SK-MEL-5 (cell line): ENCODE measurements around the gene UGGT1. TPM values are rescaled to one million over a fixed set of nuclear protein-coding genes. Genes with fewer than 3 reads are reported as not detected.

Experiments
- DNase-seq: peaks from one replicate; pipeline ENCODE4 v3.0.0-alpha.2; 2016; ENCODE audit warnings: low read depth, low spot score
- in situ Hi-C: cut with HindIII; loops from 2 replicates; pipeline ENCODE4 v1.10.0; 2016; ENCODE audit warnings: low sequenced_read_pairs, high pct_unique_total_duplicates, low pct_unique_long_range_greater_than_20kb
- polyA plus RNA-seq, 2 experiments: library from polyadenylated mRNA; depleted of rRNA; stranded (reverse); fragments of >200 nt; gene quantifications; 2 replicates each; pipeline ENCODE4 v1.2.3, GENCODE V29; 2015
- total RNA-seq: library from RNA; depleted of rRNA; stranded (reverse); fragments of >200 nt; shearing (Covaris generic); gene quantifications from 2 replicates; pipeline ENCODE4 v1.2.3, GENCODE V29; 2014; rRNA removed

The UGGT1 gene, protein sequence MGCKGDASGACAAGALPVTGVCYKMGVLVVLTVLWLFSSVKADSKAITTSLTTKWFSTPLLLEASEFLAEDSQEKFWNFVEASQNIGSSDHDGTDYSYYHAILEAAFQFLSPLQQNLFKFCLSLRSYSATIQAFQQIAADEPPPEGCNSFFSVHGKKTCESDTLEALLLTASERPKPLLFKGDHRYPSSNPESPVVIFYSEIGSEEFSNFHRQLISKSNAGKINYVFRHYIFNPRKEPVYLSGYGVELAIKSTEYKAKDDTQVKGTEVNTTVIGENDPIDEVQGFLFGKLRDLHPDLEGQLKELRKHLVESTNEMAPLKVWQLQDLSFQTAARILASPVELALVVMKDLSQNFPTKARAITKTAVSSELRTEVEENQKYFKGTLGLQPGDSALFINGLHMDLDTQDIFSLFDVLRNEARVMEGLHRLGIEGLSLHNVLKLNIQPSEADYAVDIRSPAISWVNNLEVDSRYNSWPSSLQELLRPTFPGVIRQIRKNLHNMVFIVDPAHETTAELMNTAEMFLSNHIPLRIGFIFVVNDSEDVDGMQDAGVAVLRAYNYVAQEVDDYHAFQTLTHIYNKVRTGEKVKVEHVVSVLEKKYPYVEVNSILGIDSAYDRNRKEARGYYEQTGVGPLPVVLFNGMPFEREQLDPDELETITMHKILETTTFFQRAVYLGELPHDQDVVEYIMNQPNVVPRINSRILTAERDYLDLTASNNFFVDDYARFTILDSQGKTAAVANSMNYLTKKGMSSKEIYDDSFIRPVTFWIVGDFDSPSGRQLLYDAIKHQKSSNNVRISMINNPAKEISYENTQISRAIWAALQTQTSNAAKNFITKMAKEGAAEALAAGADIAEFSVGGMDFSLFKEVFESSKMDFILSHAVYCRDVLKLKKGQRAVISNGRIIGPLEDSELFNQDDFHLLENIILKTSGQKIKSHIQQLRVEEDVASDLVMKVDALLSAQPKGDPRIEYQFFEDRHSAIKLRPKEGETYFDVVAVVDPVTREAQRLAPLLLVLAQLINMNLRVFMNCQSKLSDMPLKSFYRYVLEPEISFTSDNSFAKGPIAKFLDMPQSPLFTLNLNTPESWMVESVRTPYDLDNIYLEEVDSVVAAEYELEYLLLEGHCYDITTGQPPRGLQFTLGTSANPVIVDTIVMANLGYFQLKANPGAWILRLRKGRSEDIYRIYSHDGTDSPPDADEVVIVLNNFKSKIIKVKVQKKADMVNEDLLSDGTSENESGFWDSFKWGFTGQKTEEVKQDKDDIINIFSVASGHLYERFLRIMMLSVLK (N-terminal part only)
- 52.3 and 58.4 TPM in 2 replicates for total RNA-seq
- 43.8 and 58.9 TPM in 2 replicates for polyA plus RNA-seq (2015; cell fraction: cytosol; rRNA removed)
- polyA plus RNA-seq (2015; cell fraction: nucleus; rRNA removed), result 27.4 and 28.8 TPM in 2 replicates

DNA sequence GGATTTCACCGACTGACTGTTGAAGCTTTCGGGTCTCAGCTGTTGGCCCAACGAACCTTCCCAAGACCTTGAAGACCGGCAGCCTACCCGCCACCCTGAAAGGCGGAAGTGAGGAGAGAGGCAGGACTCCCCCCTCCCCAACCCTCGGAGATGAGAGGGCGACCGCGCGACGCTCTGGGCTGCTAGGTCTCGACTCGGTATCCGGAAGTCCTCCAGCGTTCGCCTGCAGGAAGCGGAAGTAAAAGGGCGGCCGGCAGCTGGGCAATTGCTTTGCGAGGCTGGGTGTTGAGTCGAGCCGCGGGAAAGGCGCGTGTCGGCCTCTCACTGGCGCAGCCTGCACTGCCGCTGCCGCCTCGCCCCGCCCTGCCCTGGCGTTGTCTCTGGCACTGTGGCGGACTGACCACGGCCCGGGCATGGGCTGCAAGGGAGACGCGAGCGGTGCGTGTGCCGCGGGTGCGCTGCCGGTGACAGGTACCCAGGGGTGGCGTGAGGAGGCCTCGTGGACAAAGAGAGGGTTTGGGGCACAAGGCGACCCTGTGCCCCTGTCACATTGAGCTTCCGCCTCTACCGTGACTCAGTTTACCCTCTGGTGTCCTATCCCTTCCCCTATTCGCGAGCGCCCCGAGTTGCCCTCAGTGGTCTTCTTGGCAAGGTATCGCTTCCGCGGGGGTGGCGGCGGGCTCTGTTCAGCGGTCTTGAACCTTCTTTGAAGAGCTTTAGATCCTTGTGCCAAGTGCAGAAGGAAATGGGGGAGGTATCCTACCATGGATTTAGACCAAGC lies at the start of gene UGGT1:
UGGT1 (plus strand) TSS at position 256 of the 781 bp plus-strand sequence; CDS start at position 414, 158 bp downstream.
- DNase-seq, result peak; percentile 96
- in situ Hi-C loops, result no loop called here

DNA sequence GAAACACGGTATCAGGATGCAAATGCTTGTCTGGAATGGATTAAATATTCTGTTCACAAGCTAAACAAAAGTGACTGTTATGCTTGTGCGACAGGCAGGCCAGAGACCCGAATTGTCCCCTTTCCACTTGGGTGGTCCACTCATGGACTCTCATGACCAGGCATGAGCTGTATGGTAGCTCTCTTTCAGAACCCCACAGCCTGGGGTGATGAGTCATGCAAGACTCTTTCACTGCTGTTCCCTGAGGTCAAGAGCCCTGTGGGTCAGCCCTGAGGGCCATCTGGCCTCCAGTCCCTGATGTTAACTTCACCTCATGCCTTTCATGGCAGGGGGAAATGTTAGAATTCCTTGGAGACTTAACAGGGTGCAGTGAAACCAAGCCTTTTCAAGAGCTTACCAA lies 49.4 kb upstream of the UGGT1 start:
- no peak for DNase-seq

DNA sequence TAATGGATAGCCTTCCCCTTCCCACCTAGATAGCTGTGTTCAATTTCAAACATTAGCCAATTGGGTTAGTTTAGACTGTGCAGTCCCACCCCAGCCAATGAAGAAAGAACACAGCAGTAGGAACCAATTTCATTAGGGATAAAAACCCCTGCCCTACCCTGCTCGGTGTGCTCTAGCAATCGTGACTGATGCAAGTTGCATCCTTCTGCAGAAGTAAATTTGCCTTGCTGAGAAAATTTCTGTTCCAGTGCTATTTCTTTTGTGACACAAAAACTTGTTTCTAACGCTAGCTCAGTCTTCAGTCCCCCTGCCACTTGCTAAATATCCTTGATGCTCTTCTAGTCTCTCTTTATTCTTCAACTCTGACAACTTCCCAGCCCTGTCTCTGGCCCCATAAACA lies 48.0 kb upstream of the UGGT1 start:
- no peak for DNase-seq
- in situ Hi-C loops, result no loop called here

More for the DNA sequence above, 49.4 kb upstream of the UGGT1 start:
- in situ Hi-C loops, result no loop called here

DNA sequence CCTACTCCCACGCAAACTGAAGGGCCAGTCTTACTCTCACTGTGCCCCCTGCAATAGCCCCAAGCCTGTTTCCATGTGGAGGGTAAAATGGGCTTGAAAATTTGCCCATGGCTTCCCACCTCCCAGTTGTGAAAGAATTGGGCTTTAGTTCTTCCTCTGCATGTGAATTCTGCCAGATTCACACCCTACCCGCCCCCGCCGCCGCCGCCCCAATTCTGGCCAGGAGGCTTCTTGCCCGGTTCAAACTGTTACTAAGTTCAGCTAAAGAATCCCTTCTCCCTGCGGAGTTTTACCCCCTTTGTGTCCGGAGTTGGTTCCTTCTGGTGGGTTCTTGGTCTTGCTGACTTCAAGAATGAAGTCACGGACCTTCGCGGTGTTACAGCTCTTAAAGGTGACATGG lies 37.7 kb upstream of the UGGT1 start:
- in situ Hi-C loops, result no loop called here
- DNase-seq, result no peak

DNA sequence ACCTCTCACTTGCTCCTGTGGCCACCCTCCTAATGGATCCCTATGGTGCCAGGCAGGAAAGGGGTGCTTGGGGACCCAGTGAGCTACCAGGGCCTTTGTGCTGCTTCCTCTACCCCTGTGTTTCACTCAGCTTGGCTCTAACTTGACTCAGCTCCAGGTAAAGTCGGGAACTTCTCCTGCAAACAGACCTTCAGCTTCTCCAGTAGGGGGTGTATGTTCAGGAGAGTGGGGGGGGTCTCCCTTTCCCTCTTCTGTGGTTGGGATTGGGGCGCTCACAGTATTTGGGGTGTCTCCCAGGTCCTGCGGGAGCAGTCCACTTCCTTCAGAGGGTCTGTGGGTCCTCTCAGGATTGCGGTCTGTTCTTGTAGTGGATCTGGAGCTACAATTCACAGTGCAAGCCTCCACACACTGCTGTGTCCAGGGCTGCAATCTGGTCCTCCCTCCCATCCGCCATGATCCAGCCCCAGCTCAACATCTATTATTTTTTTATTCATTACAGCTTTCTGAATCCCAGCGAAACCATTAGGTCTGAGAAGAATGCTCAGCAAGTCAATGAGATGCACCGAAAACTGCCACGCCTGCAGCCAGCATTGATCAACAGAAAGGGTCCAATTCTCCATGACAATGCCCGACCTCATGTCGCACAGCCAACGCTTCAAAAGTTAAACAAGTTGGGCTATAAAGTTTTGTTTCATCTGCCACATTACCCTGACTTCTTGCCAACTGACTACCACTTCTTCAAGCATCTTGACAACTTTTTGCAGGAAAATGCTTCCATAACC lies 36.7 kb upstream of the UGGT1 start:
- DNase-seq, result no peak
- in situ Hi-C loops, result no loop called here

DNA sequence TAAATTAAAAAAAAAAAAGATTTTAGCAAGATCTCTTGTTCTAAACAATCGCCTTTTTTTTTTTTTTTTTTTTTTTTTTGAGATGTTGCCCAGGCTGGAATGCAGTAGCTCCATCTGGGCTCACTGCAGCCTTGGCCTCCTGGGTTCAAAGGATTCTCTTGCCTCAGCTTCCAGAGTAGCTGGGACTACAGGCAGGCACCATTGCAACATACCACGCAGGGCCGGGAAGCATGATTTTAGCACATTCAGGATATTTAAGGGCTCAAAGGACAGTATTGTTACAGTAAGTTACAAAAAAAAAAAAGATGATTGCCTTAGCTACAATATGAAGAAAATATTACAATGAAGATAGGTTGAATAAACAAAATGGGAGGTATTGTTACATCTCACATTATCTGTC lies 33.7 kb upstream of the UGGT1 start:
- peak; percentile 17 for DNase-seq
- in situ Hi-C loops, result no loop called here

DNA sequence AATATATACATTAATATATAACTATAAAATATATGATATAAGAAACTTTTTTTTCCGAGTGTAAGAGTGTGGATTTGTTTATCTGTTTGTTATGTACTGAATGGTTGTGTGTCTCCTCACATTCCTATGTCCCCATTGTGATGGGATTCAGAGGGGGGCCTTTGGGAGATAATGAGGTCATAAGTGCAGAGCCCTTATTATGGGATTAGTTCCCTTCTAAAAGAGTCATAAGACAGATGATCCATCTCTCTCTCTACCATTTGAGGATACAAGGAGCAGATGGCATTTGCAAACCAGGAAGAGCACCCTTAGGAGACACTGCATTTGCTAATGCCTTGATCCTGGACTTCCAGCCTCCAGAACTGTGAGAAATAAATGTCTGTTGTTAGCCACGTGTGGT lies 32.9 kb upstream of the UGGT1 start:
- DNase-seq, result no peak
- in situ Hi-C loops, result no loop called here

DNA sequence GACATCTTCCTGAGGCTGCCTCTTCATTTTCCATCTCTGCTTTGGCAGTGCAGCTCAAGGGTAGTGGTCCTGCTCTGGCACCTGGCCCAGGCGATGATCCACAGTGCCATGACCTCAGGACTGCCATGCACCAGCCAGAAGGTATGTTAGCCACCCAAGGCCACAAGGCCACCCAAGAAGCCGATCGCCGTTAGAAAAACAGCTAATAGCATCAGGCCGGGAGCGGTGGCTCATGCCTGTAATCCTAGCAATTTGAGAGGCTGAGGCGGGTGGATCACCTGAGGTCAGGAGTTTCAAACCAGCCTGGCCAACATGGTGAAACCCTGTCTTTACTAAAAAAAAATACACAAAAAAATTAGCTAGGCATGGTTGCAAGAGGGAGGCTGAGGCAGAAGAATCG lies 28.4 kb upstream of the UGGT1 start:
- DNase-seq, result no peak
- in situ Hi-C loops, result no loop called here

DNA sequence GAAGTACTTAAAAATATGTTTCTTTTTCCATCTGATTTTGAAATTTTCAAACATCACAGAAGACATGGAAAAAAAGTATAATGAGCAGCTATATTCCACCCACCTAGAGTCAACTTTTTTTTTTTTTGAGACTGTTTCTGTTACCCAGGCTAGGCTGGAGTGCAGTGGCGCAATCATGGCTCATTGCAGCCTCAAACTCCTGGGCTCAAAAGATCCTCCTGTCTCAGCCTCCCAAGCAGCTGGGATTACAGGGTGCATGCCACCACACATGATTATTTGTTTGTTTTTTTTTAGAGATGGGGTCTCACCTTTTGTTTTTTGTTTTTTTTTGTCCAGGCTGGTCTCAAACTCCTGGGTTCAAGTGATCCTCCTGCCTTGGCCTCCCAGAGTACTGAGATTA lies 26.6 kb upstream of the UGGT1 start:
- in situ Hi-C loops, result no loop called here
- DNase-seq, result no peak

DNA sequence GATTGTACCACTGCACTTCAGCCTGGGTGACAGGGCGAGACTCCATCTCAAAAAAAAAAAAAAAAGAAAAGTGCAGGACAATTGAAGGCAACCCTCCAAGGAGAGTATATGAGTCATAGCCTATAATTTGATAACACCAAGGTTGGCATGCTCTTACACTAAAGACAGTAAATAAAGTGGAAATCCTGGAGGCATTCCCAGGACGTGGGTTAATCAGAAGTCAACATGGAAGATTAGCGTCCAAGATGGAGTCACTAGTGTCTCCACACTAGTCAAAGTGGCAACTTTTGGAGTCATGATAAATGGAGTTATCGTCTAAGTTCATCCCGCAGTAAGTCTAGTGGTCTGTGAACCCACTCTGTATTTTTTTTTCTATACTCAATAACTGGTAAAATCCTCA lies 21.2 kb upstream of the UGGT1 start:
- DNase-seq, result no peak
- in situ Hi-C loops, result no loop called here

DNA sequence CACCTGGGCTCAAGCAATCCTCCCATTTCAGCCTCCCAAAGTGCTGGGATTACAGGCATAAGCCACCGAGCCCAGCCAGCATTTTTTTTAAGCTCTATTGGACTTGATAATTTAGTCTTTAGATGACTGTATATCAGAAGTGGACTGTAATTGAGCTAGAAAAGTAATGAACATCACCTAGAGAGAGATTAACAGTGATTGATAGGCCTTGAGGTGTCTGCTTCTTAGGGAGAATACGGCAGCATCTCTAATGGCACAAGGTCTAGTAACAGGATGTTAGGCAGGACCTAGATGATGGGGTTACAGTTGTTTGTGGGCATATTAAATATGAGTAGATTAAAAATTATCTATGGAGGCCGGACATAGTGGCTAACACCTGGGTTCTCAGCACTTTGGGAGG lies 17.7 kb upstream of the UGGT1 start:
- in situ Hi-C loops, result no loop called here
- DNase-seq, result no peak

DNA sequence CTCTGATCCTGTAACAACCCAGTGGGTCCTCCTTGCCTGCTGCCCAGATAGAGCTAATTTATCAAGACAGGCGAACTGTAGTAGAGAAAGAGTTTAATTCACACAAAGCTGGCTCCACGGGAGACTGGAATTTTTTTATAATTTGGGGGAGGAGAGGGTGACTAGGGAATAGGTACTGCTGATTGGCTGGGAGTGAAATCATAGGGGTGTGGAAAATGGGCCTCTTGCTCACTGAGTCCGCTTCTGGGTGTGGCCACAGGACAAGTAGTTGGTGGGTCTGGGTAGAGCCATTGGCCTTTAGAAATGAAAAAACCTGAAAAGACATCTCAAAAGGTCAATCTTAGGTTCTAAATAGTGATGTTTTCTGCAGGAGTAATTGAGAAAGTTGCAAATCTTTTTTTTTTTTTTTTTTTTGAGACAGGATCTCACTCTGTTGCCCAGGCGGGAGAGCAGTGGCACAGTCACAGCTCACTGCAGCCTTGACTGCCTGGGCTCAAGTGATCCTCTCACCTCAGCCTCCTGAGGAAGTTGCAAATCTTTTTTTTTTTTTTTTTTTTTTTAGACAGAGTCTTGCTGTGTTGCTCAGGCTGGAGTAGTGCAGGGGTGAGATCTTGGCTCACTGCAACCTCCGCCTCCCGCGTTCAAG lies 14.4 kb upstream of the UGGT1 start:
- in situ Hi-C loops, result no loop called here
- no peak for DNase-seq

DNA sequence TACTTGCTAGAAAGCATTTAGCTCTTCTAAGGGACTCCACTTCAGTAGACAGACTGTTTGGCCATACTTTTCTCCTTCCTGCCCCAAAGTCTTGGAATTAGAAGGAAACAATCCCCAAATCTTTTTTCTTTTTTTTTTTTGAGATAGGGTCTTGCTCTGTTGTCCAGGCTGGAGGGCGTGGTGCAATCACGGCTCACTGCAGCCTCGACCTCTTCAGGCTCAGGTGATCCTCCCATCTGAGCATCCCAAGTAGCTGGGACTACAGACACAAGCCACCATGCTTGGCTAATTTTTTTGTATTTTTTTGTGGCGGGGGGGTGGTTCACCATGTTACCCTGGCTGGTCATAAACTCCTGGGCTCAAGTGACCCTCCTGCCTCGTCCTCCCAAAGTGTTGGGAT lies 6.2 kb upstream of the UGGT1 start:
- DNase-seq, result no peak
- in situ Hi-C loops, result no loop called here

DNA sequence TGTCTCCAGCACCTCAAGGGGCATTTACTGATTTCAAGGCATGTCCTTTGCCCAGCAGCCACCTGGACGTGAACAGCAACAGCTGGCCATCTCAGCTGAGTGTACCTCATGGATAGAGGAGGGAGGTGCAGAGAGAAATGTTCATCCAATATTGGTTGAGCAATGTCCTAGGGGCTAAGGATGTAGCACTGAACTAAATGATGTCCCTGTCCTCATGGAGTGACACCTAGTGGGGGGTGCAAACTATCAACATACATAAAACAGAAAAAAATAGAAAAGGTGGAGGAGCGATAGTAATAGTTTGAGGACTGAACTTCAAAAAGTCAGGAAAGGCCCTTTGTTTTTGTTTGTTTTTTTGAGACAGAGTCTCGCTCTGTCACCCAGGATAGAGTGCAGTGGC lies 4.8 kb upstream of the UGGT1 start:
- in situ Hi-C loops, result no loop called here
- DNase-seq, result no peak

DNA sequence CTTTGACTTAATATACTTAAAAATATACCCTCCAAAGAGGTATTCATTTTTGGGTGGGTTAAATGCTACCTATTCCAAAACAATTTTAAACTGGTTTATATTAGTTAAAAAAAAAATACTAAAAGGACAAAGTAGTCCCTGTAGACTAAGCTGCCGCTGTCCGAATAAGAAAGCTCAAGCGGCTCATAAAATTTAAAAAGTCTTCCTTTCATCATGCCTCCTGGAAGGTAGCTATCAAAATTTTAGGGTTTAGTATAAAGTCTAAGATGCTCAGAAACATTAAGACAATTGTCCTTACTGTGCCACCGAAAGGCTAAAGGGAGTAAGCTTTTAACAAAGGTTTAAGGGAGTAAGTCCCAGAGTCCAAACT lies 440 bp upstream of the UGGT1 start:
- DNase-seq, result no peak
- in situ Hi-C loops, result no loop called here

DNA sequence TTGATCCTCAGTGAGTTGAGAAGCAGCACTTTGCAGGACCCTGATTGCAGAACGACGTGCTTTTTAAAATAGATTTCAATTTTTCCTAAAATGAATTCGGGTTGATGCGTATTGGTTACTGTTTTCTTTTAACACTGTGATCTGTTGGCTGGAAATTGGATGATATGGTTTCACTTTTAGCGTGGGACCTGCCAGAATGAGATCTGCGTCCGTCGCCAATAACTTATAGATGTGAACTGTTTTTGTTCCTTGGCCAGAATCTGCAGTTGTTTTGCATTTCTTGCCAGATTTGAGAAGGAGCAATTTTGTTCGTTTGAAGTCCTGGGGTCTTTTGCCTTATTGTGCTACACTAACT lies 703 bp downstream of the UGGT1 start:
- in situ Hi-C loops, result no loop called here
- no peak for DNase-seq
